HG03103 (cell line): ENCODE data around the gene PCBP3.
"Not testable (repeated sequence)": the region's sequence is repeated elsewhere in the genome, so short reads cannot be mapped to it uniquely, and the experiment has no call there.

Source experiments
- ATAC-seq: cut with Tn5 transposase; IDR thresholded peaks from one replicate; pipeline ENCODE4 v1.9.1; 2021; ENCODE audit warnings: low read depth; ENCODE audit not compliant: unreplicated experiment

PCBP3 gene

GRCh38 chr21:45883090-45883489 is 239.6 kb downstream of the PCBP3 start:
- no peak for ATAC-seq

GRCh38 chr21:45885597-45885929 is 242.0 kb downstream of the PCBP3 start:
- ATAC-seq: no peak

- ATAC-seq: not testable (repeated sequence)
These were observed 242.5 kb downstream of the PCBP3 start for GRCh38 chr21:45885930-45886601.

- no peak for ATAC-seq
These were observed 243.1 kb downstream of the PCBP3 start for GRCh38 chr21:45886610-45887026.

GRCh38 chr21:45887120-45887611 is 243.6 kb downstream of the PCBP3 start:
- ATAC-seq: no peak

- ATAC-seq: no peak
These were observed 244.3 kb downstream of the PCBP3 start for GRCh38 chr21:45887788-45888187.

- ATAC-seq: no peak
These were observed 245.0 kb downstream of the PCBP3 start for GRCh38 chr21:45888386-45889009.

GRCh38 chr21:45889256-45889655 is 245.7 kb downstream of the PCBP3 start:
- no peak for ATAC-seq

GRCh38 chr21:45889961-45890360 is 246.4 kb downstream of the PCBP3 start:
- ATAC-seq: no peak

- ATAC-seq: no peak
These were observed 248.0 kb downstream of the PCBP3 start for GRCh38 chr21:45891388-45892155.

GRCh38 chr21:45892156-45892915 is 248.8 kb downstream of the PCBP3 start:
- ATAC-seq: no peak

GRCh38 chr21:45892916-45893739 is 249.6 kb downstream of the PCBP3 start:
- ATAC-seq: no peak

GRCh38 chr21:45893740-45894449 is 250.4 kb downstream of the PCBP3 start:
- no peak for ATAC-seq

- no peak for ATAC-seq
These were observed 250.9 kb downstream of the PCBP3 start for GRCh38 chr21:45894450-45894825.

GRCh38 chr21:45894906-45895777 is 251.6 kb downstream of the PCBP3 start:
- ATAC-seq: no peak

GRCh38 chr21:45895778-45896370 is 252.3 kb downstream of the PCBP3 start:
- ATAC-seq: no peak

- ATAC-seq: not testable (repeated sequence)
These were observed 252.9 kb downstream of the PCBP3 start for GRCh38 chr21:45896431-45896830.
